WTC11 (cell line): Measurements from ENCODE around the gene SLC4A8. TPM values are rescaled to one million over a fixed set of nuclear protein-coding genes. Genes with fewer than 3 reads are reported as not detected.

Experiments
- ATAC-seq: fragments of 200-7000 bp; cut with Tn5 transposase; 2 replicates; pipeline ENCODE4 v1.10.0; 2021; ENCODE audit warnings: mild to moderate bottlenecking, moderate library complexity
- CTCF ChIA-PET: fragments of 300-600 bp; sonication (Branson Sonifier 250); formaldehyde crosslinking; loops from one replicate; lab custom pipeline; 2021; ENCODE audit warnings: antibody characterized with exemption; lab: Charles Lee
- POLR2A ChIA-PET: fragments of 350-600 bp; sonication (Branson Sonifier 250); formaldehyde crosslinking; loops from one replicate; lab custom pipeline; 2021; ENCODE audit warnings: antibody characterized with exemption; lab: Charles Lee
- DNase-seq: peaks from one replicate; pipeline ENCODE4 v3.0.0; 2021; ENCODE audit warnings: low spot score
- H3K27ac Mint-ChIP-seq: 2 replicates; pipeline ENCODE4 v1.8.0; 2021; ENCODE audit warnings: mixed read lengths
- H3K27me3 Mint-ChIP-seq: 2 replicates; pipeline ENCODE4 v1.8.0; 2021; ENCODE audit warnings: low read depth, mild to moderate bottlenecking, moderate library complexity, mixed read lengths
- H3K36me3 Mint-ChIP-seq: 2 replicates; pipeline ENCODE4 v1.8.0; 2021; ENCODE audit warnings: mixed read lengths
- H3K4me1 Mint-ChIP-seq: 2 replicates; pipeline ENCODE4 v1.8.0; 2022; ENCODE audit warnings: mixed read lengths
- H3K4me3 Mint-ChIP-seq: 2 replicates; pipeline ENCODE4 v1.8.0; 2021; ENCODE audit warnings: mild to moderate bottlenecking, moderate library complexity, mixed read lengths
- H3K9me3 Mint-ChIP-seq: 2 replicates; pipeline ENCODE4 v1.8.0; 2021; ENCODE audit warnings: mixed read lengths
- ETV6 ChIP-seq: sonication (generic); formaldehyde crosslinking; IDR thresholded peaks from 2 replicates; pipeline ENCODE4 v1.8.1; 2022; ENCODE audit warnings: mild to moderate bottlenecking, missing genetic modification reagents
- FOXJ3 ChIP-seq: sonication (generic); formaldehyde crosslinking; IDR thresholded peaks from 2 replicates; pipeline ENCODE4 v1.9.0; 2021; ENCODE audit warnings: missing genetic modification reagents, mild to moderate bottlenecking, borderline replicate concordance
- GTF2I ChIP-seq: fragments of 250-450 bp; sonication (Bioruptor Pico); conservative IDR thresholded peaks from 2 replicates; pipeline ENCODE4 v1.4.0; 2021; ENCODE audit warnings: mild to moderate bottlenecking
- NR1H2 ChIP-seq: sonication (generic); formaldehyde crosslinking; IDR thresholded peaks from 2 replicates; pipeline ENCODE4 v1.9.0; 2021; ENCODE audit warnings: mild to moderate bottlenecking, moderate library complexity, missing genetic modification reagents
- OVOL2 ChIP-seq: fragments of 250-450 bp; sonication (Bioruptor Pico); IDR thresholded peaks from 2 replicates; pipeline ENCODE4 v1.9.0; 2021; ENCODE audit warnings: mild to moderate bottlenecking, borderline replicate concordance
- SOX15 ChIP-seq: fragments of 250-450 bp; sonication (Bioruptor Pico); IDR thresholded peaks from 2 replicates; pipeline ENCODE4 v1.9.0; 2021; ENCODE audit warnings: mild to moderate bottlenecking
- TCF7 ChIP-seq: sonication (generic); formaldehyde crosslinking; IDR thresholded peaks from 2 replicates; pipeline ENCODE4 v1.8.0; 2022; ENCODE audit warnings: mild to moderate bottlenecking, low read depth, missing genetic modification reagents, moderate library complexity
- TP53 ChIP-seq: sonication (generic); formaldehyde crosslinking; IDR thresholded peaks from 2 replicates; pipeline ENCODE4 v1.8.1; 2023; ENCODE audit warnings: mild to moderate bottlenecking, missing genetic modification reagents
- ZNF317 ChIP-seq: sonication (generic); formaldehyde crosslinking; IDR thresholded peaks from 2 replicates; pipeline ENCODE4 v1.8.1; 2023; ENCODE audit warnings: low read depth, mild to moderate bottlenecking, moderate library complexity, missing genetic modification reagents, borderline replicate concordance
- total RNA-seq: library from RNA; stranded (reverse); gene quantifications from 3 replicates; pipeline ENCODE4 v1.2.3, GENCODE V29; 2021
- TF ChIP-seq, protein P1 (sequence below): sonication (generic); formaldehyde crosslinking; IDR thresholded peaks from 2 replicates; pipeline ENCODE4 v1.8.0; 2022; ENCODE audit warnings: mild to moderate bottlenecking, missing genetic modification reagents
- TF ChIP-seq, protein P2 (sequence below): sonication (generic); formaldehyde crosslinking; IDR thresholded peaks from 2 replicates; pipeline ENCODE4 v1.8.1; 2023; ENCODE audit warnings: mild to moderate bottlenecking, missing genetic modification reagents, moderate library complexity
- TF ChIP-seq, protein P3 (sequence below): sonication (generic); formaldehyde crosslinking; IDR thresholded peaks from 2 replicates; pipeline ENCODE4 v1.8.1; 2023; ENCODE audit warnings: mild to moderate bottlenecking, moderate library complexity, missing genetic modification reagents
- TF ChIP-seq, protein P4 (sequence below): sonication (generic); formaldehyde crosslinking; IDR thresholded peaks from 2 replicates; pipeline ENCODE4 v1.8.0; 2022; ENCODE audit warnings: missing genetic modification reagents
- TF ChIP-seq, protein P5 (sequence below): fragments of 250-450 bp; sonication (Bioruptor Pico); IDR thresholded peaks from 2 replicates; pipeline ENCODE4 v1.8.0; 2021; ENCODE audit warnings: mild to moderate bottlenecking

The SLC4A8 gene
- total RNA-seq, 1 experiment from 2014 or later, result 16.9 TPM

- no peak overlapping the region for H3K27ac Mint-ChIP-seq
- POLR2A ChIA-PET, result no interaction called here
- no peak for DNase-seq
- TF ChIP-seq OVOL2 (CRISPR knock-in tag) (no peak), FOXJ3 (CRISPR knock-in tag) (no peak), ETV6 (CRISPR knock-in tag) (no peak), ZNF317 (CRISPR knock-in tag) (no peak), NR1H2 (CRISPR knock-in tag) (no peak), GTF2I (CRISPR knock-in tag) (no peak)
- TF ChIP-seq, protein P1, sequence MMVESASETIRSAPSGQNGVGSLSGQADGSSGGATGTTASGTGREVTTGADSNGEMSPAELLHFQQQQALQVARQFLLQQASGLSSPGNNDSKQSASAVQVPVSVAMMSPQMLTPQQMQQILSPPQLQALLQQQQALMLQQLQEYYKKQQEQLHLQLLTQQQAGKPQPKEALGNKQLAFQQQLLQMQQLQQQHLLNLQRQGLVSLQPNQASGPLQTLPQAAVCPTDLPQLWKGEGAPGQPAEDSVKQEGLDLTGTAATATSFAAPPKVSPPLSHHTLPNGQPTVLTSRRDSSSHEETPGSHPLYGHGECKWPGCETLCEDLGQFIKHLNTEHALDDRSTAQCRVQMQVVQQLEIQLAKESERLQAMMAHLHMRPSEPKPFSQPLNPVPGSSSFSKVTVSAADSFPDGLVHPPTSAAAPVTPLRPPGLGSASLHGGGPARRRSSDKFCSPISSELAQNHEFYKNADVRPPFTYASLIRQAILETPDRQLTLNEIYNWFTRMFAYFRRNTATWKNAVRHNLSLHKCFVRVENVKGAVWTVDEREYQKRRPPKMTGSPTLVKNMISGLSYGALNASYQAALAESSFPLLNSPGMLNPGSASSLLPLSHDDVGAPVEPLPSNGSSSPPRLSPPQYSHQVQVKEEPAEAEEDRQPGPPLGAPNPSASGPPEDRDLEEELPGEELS, result no peak
- TF ChIP-seq, protein P2, sequence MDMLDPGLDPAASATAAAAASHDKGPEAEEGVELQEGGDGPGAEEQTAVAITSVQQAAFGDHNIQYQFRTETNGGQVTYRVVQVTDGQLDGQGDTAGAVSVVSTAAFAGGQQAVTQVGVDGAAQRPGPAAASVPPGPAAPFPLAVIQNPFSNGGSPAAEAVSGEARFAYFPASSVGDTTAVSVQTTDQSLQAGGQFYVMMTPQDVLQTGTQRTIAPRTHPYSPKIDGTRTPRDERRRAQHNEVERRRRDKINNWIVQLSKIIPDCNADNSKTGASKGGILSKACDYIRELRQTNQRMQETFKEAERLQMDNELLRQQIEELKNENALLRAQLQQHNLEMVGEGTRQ (CRISPR knock-in tag), result no peak
- TF ChIP-seq, protein P3, sequence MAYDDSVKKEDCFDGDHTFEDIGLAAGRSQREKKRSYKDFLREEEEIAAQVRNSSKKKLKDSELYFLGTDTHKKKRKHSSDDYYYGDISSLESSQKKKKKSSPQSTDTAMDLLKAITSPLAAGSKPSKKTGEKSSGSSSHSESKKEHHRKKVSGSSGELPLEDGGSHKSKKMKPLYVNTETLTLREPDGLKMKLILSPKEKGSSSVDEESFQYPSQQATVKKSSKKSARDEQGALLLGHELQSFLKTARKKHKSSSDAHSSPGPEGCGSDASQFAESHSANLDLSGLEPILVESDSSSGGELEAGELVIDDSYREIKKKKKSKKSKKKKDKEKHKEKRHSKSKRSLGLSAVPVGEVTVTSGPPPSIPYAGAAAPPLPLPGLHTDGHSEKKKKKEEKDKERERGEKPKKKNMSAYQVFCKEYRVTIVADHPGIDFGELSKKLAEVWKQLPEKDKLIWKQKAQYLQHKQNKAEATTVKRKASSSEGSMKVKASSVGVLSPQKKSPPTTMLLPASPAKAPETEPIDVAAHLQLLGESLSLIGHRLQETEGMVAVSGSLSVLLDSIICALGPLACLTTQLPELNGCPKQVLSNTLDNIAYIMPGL (CRISPR knock-in tag), result no peak
- TF ChIP-seq, protein P4, sequence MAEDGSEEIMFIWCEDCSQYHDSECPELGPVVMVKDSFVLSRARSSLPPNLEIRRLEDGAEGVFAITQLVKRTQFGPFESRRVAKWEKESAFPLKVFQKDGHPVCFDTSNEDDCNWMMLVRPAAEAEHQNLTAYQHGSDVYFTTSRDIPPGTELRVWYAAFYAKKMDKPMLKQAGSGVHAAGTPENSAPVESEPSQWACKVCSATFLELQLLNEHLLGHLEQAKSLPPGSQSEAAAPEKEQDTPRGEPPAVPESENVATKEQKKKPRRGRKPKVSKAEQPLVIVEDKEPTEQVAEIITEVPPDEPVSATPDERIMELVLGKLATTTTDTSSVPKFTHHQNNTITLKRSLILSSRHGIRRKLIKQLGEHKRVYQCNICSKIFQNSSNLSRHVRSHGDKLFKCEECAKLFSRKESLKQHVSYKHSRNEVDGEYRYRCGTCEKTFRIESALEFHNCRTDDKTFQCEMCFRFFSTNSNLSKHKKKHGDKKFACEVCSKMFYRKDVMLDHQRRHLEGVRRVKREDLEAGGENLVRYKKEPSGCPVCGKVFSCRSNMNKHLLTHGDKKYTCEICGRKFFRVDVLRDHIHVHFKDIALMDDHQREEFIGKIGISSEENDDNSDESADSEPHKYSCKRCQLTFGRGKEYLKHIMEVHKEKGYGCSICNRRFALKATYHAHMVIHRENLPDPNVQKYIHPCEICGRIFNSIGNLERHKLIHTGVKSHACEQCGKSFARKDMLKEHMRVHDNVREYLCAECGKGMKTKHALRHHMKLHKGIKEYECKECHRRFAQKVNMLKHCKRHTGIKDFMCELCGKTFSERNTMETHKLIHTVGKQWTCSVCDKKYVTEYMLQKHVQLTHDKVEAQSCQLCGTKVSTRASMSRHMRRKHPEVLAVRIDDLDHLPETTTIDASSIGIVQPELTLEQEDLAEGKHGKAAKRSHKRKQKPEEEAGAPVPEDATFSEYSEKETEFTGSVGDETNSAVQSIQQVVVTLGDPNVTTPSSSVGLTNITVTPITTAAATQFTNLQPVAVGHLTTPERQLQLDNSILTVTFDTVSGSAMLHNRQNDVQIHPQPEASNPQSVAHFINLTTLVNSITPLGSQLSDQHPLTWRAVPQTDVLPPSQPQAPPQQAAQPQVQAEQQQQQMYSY (CRISPR knock-in tag), result no peak
- TF ChIP-seq, all 79 proteins: peak for 0
- no peak for ATAC-seq
- Mint-ChIP-seq H3K4me3 (no peak overlapping the region), H3K36me3 (no peaks in the 10 kb centered on the region), H3K9me3 (no peaks in the 10 kb centered on the region), H3K4me1 (peaks cover 12% of the 10 kb centered on the region), H3K27me3 (no peaks in the 10 kb centered on the region)
- CTCF ChIA-PET, result no interaction called here
These were observed 18.9 kb downstream of the SLC4A8 start for GRCh38 chr12:51443573-51443972.

DNA sequence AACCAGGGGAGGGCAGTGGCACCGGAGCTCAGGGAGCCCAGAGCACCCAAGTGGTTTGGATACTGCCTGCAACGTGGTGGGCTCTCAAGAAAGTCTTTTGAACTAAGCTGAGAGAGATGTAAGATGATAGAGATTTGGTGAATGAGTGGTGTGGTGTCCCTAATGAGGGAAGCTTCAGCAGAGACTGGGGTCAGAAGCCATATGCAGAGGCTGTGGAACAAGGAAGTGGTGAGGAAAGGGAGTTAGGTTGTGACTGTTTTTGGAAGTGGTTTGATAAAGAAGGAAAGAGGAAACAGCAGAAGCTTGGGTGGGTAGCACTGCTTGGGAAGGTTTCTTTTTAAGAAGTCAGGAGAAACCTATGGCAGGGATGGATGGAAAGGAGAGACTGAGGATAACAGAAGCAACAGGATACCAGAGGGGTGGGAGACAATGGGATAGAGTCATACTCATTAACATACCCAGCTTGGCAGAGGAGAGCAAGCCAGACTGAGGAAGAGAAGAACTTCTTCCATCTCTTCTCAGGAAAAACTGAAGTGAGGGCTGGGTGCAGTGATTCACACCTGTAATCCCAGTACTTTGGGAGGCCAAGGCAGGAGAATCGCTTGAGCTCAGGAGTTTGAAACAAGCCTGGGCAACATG, 24.1 kb downstream of the SLC4A8 start:
- Mint-ChIP-seq H3K36me3 (no peaks in the 10 kb centered on the region), H3K27ac (no peak overlapping the region), H3K4me1 (peaks cover 35% of the 10 kb centered on the region), H3K4me3 (no peak overlapping the region), H3K27me3 (no peaks in the 10 kb centered on the region), H3K9me3 (no peaks in the 10 kb centered on the region)
- ATAC-seq (peak; percentile 55), DNase-seq (no peak)
- ChIA-PET POLR2A (no interaction called here), CTCF (interaction anchor here (0.8 to 1.5 kb wide), 2 partner anchors 20 to 24 kb away, joined by 3 to 5 read pairs; partner anchors contain the start of gene SLC4A8)
- TF ChIP-seq SOX15 (CRISPR knock-in tag) (no peak), TCF7 (no peak), TP53 (CRISPR knock-in tag) (no peak)
- TF ChIP-seq, protein P5, sequence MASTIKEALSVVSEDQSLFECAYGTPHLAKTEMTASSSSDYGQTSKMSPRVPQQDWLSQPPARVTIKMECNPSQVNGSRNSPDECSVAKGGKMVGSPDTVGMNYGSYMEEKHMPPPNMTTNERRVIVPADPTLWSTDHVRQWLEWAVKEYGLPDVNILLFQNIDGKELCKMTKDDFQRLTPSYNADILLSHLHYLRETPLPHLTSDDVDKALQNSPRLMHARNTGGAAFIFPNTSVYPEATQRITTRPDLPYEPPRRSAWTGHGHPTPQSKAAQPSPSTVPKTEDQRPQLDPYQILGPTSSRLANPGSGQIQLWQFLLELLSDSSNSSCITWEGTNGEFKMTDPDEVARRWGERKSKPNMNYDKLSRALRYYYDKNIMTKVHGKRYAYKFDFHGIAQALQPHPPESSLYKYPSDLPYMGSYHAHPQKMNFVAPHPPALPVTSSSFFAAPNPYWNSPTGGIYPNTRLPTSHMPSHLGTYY (CRISPR knock-in tag), result no peak
- TF ChIP-seq, protein P4 (CRISPR knock-in tag), result no peak
